Thoracic aorta (tissue), 2 donors: ENCODE measurements around the gene RRP8. TPM values are rescaled to one million over a fixed set of nuclear protein-coding genes. Genes with fewer than 3 reads are reported as not detected.

ENCODE experiments used
- ATAC-seq: fragments of 150-250 bp; one replicate; pipeline ENCODE4 v1.8.0; 2017; ENCODE audit warnings: low read depth; ENCODE audit not compliant: insufficient number of reproducible peaks, low FRiP score
- DNase-seq: peaks from one replicate; pipeline ENCODE4 v3.0.0-alpha.2; 2020; ENCODE audit warnings: low spot score
- H3K27ac ChIP-seq, 2 donors: fragments of 200-600 bp; sonication (generic); 1 replicate in 1 of 2; 2 replicates in 1 of 2; pipeline ENCODE4 v1.5.1; 2016; ENCODE audit warnings: mild to moderate bottlenecking in 2 of 2, moderate library complexity in 2 of 2
- H3K27me3 ChIP-seq: fragments of 200-600 bp; sonication (generic); replicated peaks from 2 replicates; pipeline ENCODE4 v1.6.0; 2016; ENCODE audit warnings: mild to moderate bottlenecking; ENCODE audit not compliant: insufficient read depth
- H3K36me3 ChIP-seq: fragments of 200-600 bp; sonication (generic); one replicate; pipeline ENCODE4 v1.5.1; 2016
- H3K4me1 ChIP-seq, 2 donors: fragments of 200-600 bp; sonication (generic); 1 replicate in 1 of 2; 2 replicates in 1 of 2; pipeline versions ENCODE4 v1.5.1 to v1.6.0; 2016; ENCODE audit warnings: low read depth in 2 of 2, mild to moderate bottlenecking in 1 of 2; ENCODE audit not compliant: control insufficient read depth in 1 of 2
- H3K4me3 ChIP-seq: fragments of 200-600 bp; sonication (generic); 2 replicates; pipeline ENCODE4 v1.5.1; 2016; ENCODE audit warnings: mild to moderate bottlenecking
- H3K9me3 ChIP-seq: fragments of 200-600 bp; sonication (generic); 2 replicates; pipeline ENCODE4 v1.5.1; 2016
- CTCF ChIP-seq: fragments of 200-600 bp; sonication (generic); IDR thresholded peaks from one replicate; pipeline ENCODE4 v1.5.1; 2019; ENCODE audit warnings: antibody characterized with exemption
- total RNA-seq, 2 donors: library from RNA; depleted of rRNA; stranded (reverse); fragments of >200 nt; gene quantifications; one replicate each; pipeline versions ENCODE4 v1.1.0 to v1.2.3, GENCODE V29; 2016

RRP8 gene
- total RNA-seq, 2 donors from 2014 or later: 13.9 to 35.8 TPM

GRCh38 chr11:6559369-6559768 lies 44.0 kb downstream of the RRP8 start:
- H3K4me1 ChIP-seq: no peaks in the 10 kb centered on the region
- no peak for ATAC-seq
- H3K4me3 ChIP-seq: no peak overlapping the region
- H3K9me3 ChIP-seq: no peaks in the 10 kb centered on the region
- no peaks in the 10 kb centered on the region for H3K27me3 ChIP-seq
- no peak for TF ChIP-seq CTCF
- H3K36me3 ChIP-seq: peaks cover 5% of the 10 kb centered on the region
- no peak overlapping the region for H3K27ac ChIP-seq
- no peak for DNase-seq

GRCh38 chr11:6557761-6558674 lies 45.4 kb downstream of the RRP8 start:
- DNase-seq (no peak), ATAC-seq (no peak)
- Histone ChIP-seq H3K27ac (no peak overlapping the region), H3K4me1 (no peaks in the 10 kb centered on the region), H3K27me3 (no peaks in the 10 kb centered on the region), H3K4me3 (no peak overlapping the region), H3K9me3 (no peaks in the 10 kb centered on the region), H3K36me3 (peaks cover 5% of the 10 kb centered on the region)
- TF ChIP-seq CTCF: no peak

GRCh38 chr11:6557063-6557462 lies 46.4 kb downstream of the RRP8 start:
- H3K4me1 ChIP-seq: no peaks in the 10 kb centered on the region
- DNase-seq (no peak), ATAC-seq (no peak)
- TF ChIP-seq CTCF: no peak
- H3K36me3 ChIP-seq: peaks cover 5% of the 10 kb centered on the region
- H3K4me3 ChIP-seq: no peak overlapping the region
- no peaks in the 10 kb centered on the region for H3K27me3 ChIP-seq
- H3K27ac ChIP-seq: no peak overlapping the region
- H3K9me3 ChIP-seq: no peaks in the 10 kb centered on the region

GRCh38 chr11:6556139-6556949 lies 47.1 kb downstream of the RRP8 start:
- no peaks in the 10 kb centered on the region for H3K27me3 ChIP-seq
- peaks cover 5% of the 10 kb centered on the region for H3K36me3 ChIP-seq
- no peaks in the 10 kb centered on the region for H3K4me1 ChIP-seq
- H3K4me3 ChIP-seq: no peak overlapping the region
- no peak for TF ChIP-seq CTCF
- no peaks in the 10 kb centered on the region for H3K9me3 ChIP-seq
- H3K27ac ChIP-seq: no peak overlapping the region
- DNase-seq (no peak), ATAC-seq (no peak)
